ENCODE measurements around the gene FETUB. TPM values are rescaled to one million over a fixed set of nuclear protein-coding genes. Genes with fewer than 3 reads are reported as not detected.

The FETUB gene
- total RNA-seq, 1 donor from 2014 or later: not detected

GRCh38 chr3:186635532-186635931 lies 4.7 kb upstream of the FETUB start:
- Mint-ChIP-seq H3K4me3 (no peak overlapping the region), H3K27ac (no peak overlapping the region), H3K9me3 (no peaks in the 10 kb centered on the region), H3K36me3 (no peaks in the 10 kb centered on the region), H3K4me1 (ENCODE audit: unreplicated experiment) (no peaks in the 10 kb centered on the region), H3K27me3 (peaks cover 40% of the 10 kb centered on the region)
- TF ChIP-seq, protein P1, sequence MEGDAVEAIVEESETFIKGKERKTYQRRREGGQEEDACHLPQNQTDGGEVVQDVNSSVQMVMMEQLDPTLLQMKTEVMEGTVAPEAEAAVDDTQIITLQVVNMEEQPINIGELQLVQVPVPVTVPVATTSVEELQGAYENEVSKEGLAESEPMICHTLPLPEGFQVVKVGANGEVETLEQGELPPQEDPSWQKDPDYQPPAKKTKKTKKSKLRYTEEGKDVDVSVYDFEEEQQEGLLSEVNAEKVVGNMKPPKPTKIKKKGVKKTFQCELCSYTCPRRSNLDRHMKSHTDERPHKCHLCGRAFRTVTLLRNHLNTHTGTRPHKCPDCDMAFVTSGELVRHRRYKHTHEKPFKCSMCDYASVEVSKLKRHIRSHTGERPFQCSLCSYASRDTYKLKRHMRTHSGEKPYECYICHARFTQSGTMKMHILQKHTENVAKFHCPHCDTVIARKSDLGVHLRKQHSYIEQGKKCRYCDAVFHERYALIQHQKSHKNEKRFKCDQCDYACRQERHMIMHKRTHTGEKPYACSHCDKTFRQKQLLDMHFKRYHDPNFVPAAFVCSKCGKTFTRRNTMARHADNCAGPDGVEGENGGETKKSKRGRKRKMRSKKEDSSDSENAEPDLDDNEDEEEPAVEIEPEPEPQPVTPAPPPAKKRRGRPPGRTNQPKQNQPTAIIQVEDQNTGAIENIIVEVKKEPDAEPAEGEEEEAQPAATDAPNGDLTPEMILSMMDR (conservative IDR thresholded peaks at IDR 0.05): no peak
- no peak for DNase-seq (ENCODE audit: extremely low spot score, unreplicated experiment)

- Mint-ChIP-seq H3K36me3 (no peaks in the 10 kb centered on the region), H3K4me1 (ENCODE audit: unreplicated experiment) (no peaks in the 10 kb centered on the region), H3K27ac (no peak overlapping the region), H3K4me3 (no peak overlapping the region), H3K9me3 (no peaks in the 10 kb centered on the region), H3K27me3 (peaks cover 41% of the 10 kb centered on the region)
- TF ChIP-seq, protein P1 (conservative IDR thresholded peaks at IDR 0.05): no peak
- no peak for DNase-seq (ENCODE audit: extremely low spot score, unreplicated experiment)
Observed at GRCh38 chr3:186636536-186636935, 3.7 kb upstream of the FETUB start.

GRCh38 chr3:186637686-186638085 lies 2.5 kb upstream of the FETUB start:
- no peaks in the 10 kb centered on the region for H3K4me1 Mint-ChIP-seq (ENCODE audit: unreplicated experiment)
- H3K27ac Mint-ChIP-seq: no peak overlapping the region
- H3K9me3 Mint-ChIP-seq: no peaks in the 10 kb centered on the region
- TF ChIP-seq, protein P1 (conservative IDR thresholded peaks at IDR 0.05): no peak
- no peaks in the 10 kb centered on the region for H3K36me3 Mint-ChIP-seq
- no peak overlapping the region for H3K4me3 Mint-ChIP-seq
- H3K27me3 Mint-ChIP-seq: peaks cover 48% of the 10 kb centered on the region
- no peak for DNase-seq (ENCODE audit: extremely low spot score, unreplicated experiment)

- H3K27me3 Mint-ChIP-seq: peaks cover 51% of the 10 kb centered on the region
- H3K27ac Mint-ChIP-seq: no peak overlapping the region
- H3K9me3 Mint-ChIP-seq: no peaks in the 10 kb centered on the region
- no peaks in the 10 kb centered on the region for H3K4me1 Mint-ChIP-seq (ENCODE audit: unreplicated experiment)
- TF ChIP-seq, protein P1 (conservative IDR thresholded peaks at IDR 0.05): no peak
- no peak for DNase-seq (ENCODE audit: extremely low spot score, unreplicated experiment)
- H3K36me3 Mint-ChIP-seq: no peaks in the 10 kb centered on the region
- H3K4me3 Mint-ChIP-seq: no peak overlapping the region
Observed at GRCh38 chr3:186638259-186638658, 1.9 kb upstream of the FETUB start.

DNA sequence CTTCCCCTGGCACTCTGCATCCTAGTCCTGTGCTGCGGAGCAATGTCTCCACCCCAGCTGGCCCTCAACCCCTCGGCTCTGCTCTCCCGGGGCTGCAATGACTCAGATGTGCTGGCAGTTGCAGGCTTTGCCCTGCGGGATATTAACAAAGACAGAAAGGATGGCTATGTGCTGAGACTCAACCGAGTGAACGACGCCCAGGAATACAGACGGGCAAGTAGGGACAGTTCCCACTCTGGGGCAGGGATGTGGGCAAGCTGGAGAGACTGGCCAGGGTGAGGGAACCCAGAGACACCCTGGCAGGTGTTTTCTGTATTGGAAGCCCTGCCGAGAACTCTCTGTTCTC lies 247 bp downstream of the FETUB start:
- H3K27me3 Mint-ChIP-seq: peaks cover 55% of the 10 kb centered on the region
- H3K9me3 Mint-ChIP-seq: peaks cover 4% of the 10 kb centered on the region
- H3K27ac Mint-ChIP-seq: no peak overlapping the region
- DNase-seq (ENCODE audit: extremely low spot score, unreplicated experiment): no peak
- no peaks in the 10 kb centered on the region for H3K36me3 Mint-ChIP-seq
- TF ChIP-seq, protein P1 (conservative IDR thresholded peaks at IDR 0.05): no peak
- no peak overlapping the region for H3K4me3 Mint-ChIP-seq
- H3K4me1 Mint-ChIP-seq (ENCODE audit: unreplicated experiment): no peaks in the 10 kb centered on the region

GRCh38 chr3:186640929-186641328 lies 730 bp downstream of the FETUB start:
- Mint-ChIP-seq H3K36me3 (no peaks in the 10 kb centered on the region), H3K9me3 (peaks cover 4% of the 10 kb centered on the region), H3K4me1 (ENCODE audit: unreplicated experiment) (no peaks in the 10 kb centered on the region), H3K27ac (no peak overlapping the region), H3K4me3 (no peak overlapping the region), H3K27me3 (peaks cover 52% of the 10 kb centered on the region)
- DNase-seq (ENCODE audit: extremely low spot score, unreplicated experiment): no peak
- TF ChIP-seq, protein P1 (conservative IDR thresholded peaks at IDR 0.05): no peak
